Medulla oblongata (tissue), 1 donor: ENCODE results near the gene OTUB1.

ENCODE experiments used
- DNase-seq: peaks from one replicate; pipeline ENCODE4 v3.0.0-alpha.2; 2015; ENCODE audit errors: extremely low spot score

OTUB1 gene

GRCh38 chr11:63974259-63975143 lies 11.7 kb upstream of the OTUB1 start, which contains the start of gene COX8A:
COX8A (plus strand) TSS chr11:63974620; CDS start chr11:63974681, 61 bp downstream.
- peak; percentile 100 for DNase-seq

GRCh38 chr11:63978551-63979239 lies 7.5 kb upstream of the OTUB1 start:
- no peak for DNase-seq

DNA sequence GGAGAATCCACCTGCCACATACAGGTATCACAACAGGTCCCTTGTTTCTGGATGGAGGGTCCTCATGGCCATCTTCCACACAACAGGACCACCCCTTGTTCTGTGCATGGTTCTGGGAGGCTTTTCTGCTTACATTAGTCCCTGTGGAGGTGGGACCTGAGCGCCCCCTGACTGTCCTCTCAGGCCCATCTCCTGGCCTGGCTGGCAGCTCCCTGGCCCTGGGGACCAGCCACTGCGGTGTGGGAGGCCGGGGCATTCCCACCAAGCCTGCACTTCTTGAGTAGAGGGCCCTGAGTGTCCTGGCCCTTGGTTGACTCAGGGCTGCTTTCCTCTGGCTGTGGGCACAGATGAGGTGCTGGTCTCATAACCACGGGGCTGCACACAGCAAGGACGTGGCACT lies 6.8 kb upstream of the OTUB1 start:
- no peak for DNase-seq

DNA sequence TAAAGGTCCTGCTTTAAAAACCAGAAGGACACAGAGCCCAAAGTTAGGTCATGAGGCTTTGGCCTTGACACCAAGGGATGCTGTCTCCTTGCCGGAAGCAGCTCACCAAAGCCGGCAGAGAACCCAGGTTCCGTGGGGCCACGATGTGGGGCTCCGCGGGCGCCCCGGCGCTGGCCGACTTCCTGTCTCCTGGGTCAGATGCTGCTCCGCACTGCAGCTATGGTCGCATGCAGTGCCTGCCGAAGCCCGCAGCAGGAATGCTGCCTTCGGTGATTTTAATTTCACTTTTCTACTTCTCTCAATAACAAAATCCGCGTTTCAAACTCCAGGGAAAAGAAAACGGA lies 454 bp upstream of the OTUB1 start:
- DNase-seq, result no peak

DNA sequence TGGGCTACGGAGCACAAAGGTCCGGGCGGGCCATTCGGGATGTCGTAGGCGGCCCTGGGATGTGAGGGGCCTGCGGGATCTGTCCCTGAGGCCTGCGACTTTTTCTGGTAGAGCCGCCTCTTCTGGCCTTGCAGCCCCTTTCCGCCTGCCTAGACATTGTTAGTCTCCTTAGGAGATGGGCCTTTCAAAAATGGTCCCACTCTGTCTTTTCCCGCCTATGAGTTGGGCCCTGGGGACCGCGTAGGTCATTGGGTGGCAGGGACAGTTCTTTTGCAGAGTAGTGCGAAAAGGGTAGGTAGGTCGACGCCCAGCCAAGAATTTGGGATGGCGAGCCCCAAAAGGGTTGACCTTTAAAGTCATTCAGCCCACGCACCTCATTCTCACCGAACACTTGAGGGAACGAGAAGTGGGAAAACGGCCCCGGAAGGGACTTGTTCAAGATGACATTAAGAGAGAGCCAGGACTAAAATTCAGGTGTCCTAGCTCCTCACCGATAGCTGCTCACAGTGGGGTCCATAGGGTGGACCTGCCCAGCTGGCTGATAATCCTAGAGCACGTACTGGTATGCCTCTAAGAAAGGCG lies 785 bp downstream of the OTUB1 start:
- DNase-seq, result no peak

- DNase-seq, result no peak
Measured at GRCh38 chr11:63991558-63991957, 5.3 kb downstream of the OTUB1 start.

- no peak for DNase-seq
Measured at GRCh38 chr11:63993100-63993499, 6.9 kb downstream of the OTUB1 start.

GRCh38 chr11:63993993-63994392 lies 7.8 kb downstream of the OTUB1 start:
- DNase-seq, result no peak

DNA sequence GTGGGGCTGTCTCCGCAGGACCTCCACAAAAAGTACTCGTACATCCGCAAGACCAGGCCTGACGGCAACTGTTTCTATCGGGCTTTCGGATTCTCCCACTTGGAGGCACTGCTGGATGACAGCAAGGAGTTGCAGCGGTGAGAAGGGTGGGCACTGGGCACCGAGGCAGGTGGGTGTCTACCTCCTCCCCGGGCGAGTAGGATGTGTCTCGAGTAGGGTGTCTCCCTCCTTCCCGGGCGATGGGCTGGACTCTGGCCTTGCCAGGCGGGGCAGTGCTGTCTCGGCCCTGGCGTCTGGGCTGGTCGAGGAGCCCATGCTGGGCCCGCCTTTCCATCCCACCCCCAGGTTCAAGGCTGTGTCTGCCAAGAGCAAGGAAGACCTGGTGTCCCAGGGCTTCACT lies 10.3 kb downstream of the OTUB1 start:
- no peak for DNase-seq

DNA sequence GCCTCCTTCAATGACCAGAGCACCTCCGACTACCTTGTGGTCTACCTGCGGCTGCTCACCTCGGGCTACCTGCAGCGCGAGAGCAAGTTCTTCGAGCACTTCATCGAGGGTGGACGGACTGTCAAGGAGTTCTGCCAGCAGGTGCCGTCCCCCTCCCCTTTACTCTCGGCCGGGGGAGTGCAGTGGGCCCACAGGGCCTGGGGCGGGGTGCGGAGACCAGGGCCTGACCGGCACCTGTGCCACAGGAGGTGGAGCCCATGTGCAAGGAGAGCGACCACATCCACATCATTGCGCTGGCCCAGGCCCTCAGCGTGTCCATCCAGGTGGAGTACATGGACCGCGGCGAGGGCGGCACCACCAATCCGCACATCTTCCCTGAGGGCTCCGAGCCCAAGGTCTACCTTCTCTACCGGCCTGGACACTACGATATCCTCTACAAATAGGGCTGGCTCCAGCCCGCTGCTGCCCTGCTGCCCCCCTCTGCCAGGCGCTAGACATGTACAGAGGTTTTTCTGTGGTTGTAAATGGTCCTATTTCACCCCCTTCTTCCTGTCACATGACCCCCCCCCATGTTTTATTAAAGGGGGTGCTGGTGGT lies 11.0 kb downstream of the OTUB1 start:
- DNase-seq, result no peak

- DNase-seq, result no peak
Measured at GRCh38 chr11:63997801-63998337, 11.6 kb downstream of the OTUB1 start.

- no peak for DNase-seq
Measured at GRCh38 chr11:63998558-63999348, 12.5 kb downstream of the OTUB1 start.

DNA sequence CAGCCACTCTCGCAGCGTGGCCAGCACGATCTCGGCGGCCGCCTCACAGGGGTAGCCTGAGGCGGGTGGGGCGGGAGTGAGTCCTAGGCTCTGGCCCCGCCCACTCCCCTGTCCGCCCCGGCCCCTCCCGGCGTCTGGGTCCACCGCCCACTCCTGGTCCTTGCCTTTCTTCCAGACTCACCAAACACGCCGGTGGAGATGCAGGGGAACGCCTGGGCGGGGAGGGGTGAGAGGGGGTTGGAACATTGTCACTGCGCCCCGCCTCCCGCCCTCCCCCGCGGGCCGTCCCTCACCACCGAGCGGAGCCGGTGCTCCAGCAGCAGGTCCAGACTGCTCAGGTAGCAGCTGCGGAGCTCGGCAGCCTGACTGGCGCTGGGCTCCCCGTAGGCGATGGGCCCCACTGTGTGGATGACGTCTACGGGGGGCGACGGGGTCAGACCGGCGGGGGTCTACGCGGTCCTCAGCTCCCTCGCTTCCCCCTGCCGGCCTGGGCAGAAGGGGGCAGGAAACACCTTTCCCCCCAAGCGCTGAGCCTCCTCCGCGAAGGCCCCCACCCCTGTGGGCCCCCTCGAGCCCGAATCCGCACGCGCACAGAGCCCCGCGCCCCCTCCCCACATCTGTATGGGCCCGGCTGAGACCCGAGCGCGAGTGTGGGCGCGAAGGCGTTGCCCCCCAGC lies 13.2 kb downstream of the OTUB1 start:
- DNase-seq, result no peak

DNA sequence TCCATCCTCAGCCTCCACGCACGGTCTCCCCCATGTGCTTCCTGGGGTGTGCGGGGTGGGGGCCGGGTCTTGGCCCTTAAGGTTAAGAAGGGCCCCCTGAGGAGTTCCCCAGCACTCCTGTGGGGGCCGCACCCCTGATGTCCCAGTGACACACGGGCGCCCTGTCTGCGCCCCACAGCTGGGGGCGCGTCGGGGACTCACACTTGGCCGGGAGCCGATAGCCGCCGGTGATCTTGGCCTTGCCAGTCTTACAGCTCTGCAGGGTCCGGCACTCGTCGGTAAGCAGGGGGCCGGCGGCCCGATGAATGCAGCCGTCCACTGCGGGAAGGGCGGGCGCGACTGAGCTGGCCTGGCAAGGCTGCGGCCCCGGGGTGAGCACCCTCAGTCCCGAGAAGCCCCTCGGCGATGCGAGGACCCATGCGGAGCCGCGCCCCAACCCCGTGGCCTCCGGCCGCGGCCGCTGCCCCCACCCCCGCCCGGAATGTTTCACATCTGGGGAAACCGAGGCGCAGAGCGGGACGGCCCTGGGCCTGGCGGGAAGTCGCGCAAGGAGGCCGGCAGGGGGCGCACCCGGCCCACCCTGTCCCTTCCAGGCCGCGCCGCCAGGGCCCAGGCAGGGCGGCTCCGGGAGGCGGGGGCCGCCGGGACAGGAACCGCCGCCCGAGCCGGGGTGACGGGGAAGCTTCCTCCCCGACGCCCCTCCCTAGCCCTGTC lies 13.9 kb downstream of the OTUB1 start:
- DNase-seq, result peak; percentile 84

DNA sequence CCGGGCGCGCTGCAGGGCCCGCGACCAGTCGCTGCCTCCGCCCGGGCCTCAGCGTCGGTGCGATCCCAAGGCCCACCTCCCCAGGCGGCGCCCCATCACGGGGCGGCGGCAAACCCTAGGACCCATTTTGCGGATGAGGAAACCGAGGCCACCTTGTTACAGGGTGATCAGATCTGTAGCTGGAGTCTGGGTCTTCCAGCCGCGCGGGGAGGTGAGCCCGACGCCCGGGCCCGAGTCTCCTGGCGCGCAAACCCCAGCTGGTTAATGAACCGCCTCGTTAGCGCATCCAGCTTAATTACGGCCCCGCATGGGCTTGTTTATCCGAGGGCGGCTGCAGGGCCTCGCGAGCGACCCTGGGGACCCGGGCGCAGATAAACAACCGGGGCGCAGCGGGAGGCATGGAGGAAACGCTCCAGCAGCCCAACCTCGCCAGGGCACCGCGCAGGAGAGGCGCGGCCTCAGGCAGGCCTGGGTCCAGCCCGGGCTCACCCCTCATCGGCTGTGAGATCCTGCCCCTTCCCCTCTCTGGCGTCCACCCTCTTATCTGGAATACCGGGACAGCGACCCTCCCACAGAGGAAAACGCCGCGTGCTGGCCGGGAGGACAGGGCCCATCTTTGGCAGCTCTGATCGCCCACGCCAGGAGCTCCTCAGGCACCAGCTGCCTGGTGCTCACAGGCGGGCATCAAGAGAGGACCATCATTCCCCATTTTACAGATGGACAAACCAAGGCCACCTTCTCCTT lies 14.7 kb downstream of the OTUB1 start:
- DNase-seq, result no peak

DNA sequence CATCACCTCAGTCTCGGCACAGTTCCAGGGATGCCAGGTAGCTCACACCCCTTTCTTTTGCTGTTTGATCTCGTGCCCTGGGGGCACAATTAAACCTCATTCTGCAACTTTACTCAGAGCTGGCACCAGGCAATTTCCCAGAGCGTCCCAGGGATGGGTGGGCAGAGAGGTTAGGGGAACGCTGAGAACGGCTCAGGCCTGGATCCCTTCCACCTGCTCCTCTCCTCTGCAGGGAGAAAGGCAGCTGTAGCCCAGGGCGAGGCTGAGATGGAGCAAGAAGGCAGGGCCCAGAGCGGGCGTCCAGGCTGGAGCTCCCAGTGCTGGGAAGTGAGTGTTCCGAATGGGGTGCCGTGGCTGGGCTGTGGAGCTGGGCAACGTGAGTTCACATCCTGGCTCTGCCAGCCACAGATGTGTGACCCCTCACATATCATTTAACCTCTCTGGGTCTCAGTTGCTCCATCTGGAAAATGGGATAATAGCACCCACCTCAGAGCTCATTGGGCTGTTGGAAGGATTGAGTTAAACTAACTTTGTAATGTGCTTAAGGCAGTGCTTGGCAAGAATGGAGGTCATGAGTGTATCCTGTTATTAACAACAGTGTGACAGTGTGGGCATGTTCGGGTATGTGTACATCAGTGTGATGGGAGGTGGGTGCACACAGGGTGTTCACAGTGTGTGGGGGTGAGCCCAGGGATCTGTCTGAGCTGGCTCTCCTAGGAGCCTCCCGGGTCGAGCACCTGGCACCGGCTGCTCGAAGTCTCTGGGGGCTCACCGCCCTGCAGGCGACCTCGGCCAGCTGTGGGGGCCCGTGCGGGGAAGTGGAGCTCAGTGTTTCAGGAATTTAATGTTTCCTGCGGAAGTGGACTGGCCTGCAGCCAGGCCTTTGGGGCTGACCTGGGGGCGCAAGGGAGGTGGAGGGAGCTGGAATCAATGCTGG lies 15.5 kb downstream of the OTUB1 start:
- no peak for DNase-seq

GRCh38 chr11:64003807-64004589 lies 17.8 kb downstream of the OTUB1 start:
- DNase-seq, result no peak
